HepG2 (cell line): ENCODE data around the gene SFTPB.

Experiments
- FOXK2 ChIP-seq: fragments of 450-650 bp; IDR thresholded peaks from 2 replicates; pipeline ENCODE4 v1.6.1; 2016
- IRF2 ChIP-seq: IDR thresholded peaks from 2 replicates; pipeline ENCODE4 v1.6.1; 2018; ENCODE audit warnings: missing genetic modification reagents, missing compliant biosample characterization
- MAFK ChIP-seq, 2 experiments: IDR thresholded peaks in 1 of 2; conservative IDR thresholded peaks in 1 of 2; 2 replicates each; pipeline ENCODE4 v1.6.1; 2011; ENCODE audit warnings: improper control_type of control experiment in 2 of 2, low read length in 2 of 2
- RELA ChIP-seq: sonication (generic); formaldehyde crosslinking; IDR thresholded peaks from 2 replicates; pipeline ENCODE4 v1.4.0; 2020; ENCODE audit warnings: missing genetic modification reagents
- REST ChIP-seq, 2 experiments: IDR thresholded peaks; 2 replicates each; pipeline ENCODE4 v1.6.1; 2011 to 2012; ENCODE audit warnings: low read length in 2 of 2, borderline replicate concordance in 1 of 2, low read depth in 1 of 2, mild to moderate bottlenecking in 1 of 2, moderate library complexity in 1 of 2
- RXRA ChIP-seq: sonication (generic); formaldehyde crosslinking; IDR thresholded peaks from 2 replicates; pipeline ENCODE4 v1.5.1; 2020; ENCODE audit warnings: missing genetic modification reagents
- SP1 ChIP-seq, 2 experiments: fragments of 450-650 bp in 1 of 2; sonication (generic) in 1 of 2; formaldehyde crosslinking in 1 of 2; IDR thresholded peaks; 2 replicates each; pipeline versions ENCODE4 v1.4.0 to v1.6.1; 2016 to 2020; ENCODE audit warnings: missing genetic modification reagents in 1 of 2

- TF ChIP-seq RELA (CRISPR knock-in tag) (no peak), FOXK2 (no peak), RXRA (no peak), IRF2 (no peak), REST (IDR thresholded peaks at IDR 0.05; ENCODE audit: borderline replicate concordance in 1 of 2, low read depth in 1 of 2, low read length in 2 of 2) (no peak), SP1 (IDR thresholded peaks at IDR 0.05) (no peak), SP1 (CRISPR knock-in tag; IDR thresholded peaks at IDR 0.05) (no peak), MAFK (conservative IDR thresholded peaks at IDR 0.05 in 1 of 2, IDR thresholded peaks at IDR 0.05 in 1 of 2; ENCODE audit: low read length in 2 of 2) (no peak)
Observed at GRCh38 chr2:85642725-85643124, 25.3 kb downstream of the SFTPB start.
